Astrocyte (in vitro differentiated cells and primary cell): ENCODE measurements around the gene WNT7B. TPM values are rescaled to one million over a fixed set of nuclear protein-coding genes. Genes with fewer than 3 reads are reported as not detected.

Source experiments
- DNase-seq: peaks from one replicate; pipeline ENCODE4 v3.0.0-alpha.2; 2010; ENCODE audit warnings: low read depth
- FAIRE-seq: peaks from 2 replicates; lab custom pipeline; 2011; peaks lifted over from hg19 to GRCh38; lab: Jason Lieb, UNC
- H2AFZ ChIP-seq: 2 replicates; pipeline ENCODE4 v1.6.0; 2012; ENCODE audit warnings: low read depth, low read length, inconsistent platforms
- H3K27ac ChIP-seq: 2 replicates; pipeline ENCODE4 v1.5.1; 2011; ENCODE audit warnings: low read depth, low read length, inconsistent platforms
- H3K27me3 ChIP-seq: 2 replicates; pipeline ENCODE4 v1.6.0; 2011; ENCODE audit warnings: low read length, inconsistent platforms; ENCODE audit not compliant: insufficient read depth
- H3K36me3 ChIP-seq: 2 replicates; pipeline ENCODE4 v1.5.1; 2011; ENCODE audit warnings: low read length, inconsistent platforms; ENCODE audit not compliant: insufficient read depth
- H3K4me1 ChIP-seq: 2 replicates; pipeline ENCODE4 v1.5.1; 2011; ENCODE audit warnings: low read length, inconsistent platforms; ENCODE audit not compliant: insufficient read depth
- H3K4me2 ChIP-seq: 2 replicates; pipeline ENCODE4 v1.6.0; 2012; ENCODE audit warnings: low read length, inconsistent platforms
- H3K4me3 ChIP-seq: 2 replicates; pipeline ENCODE4 v1.5.1; 2011; ENCODE audit warnings: low read depth, mild to moderate bottlenecking, low read length, inconsistent platforms; ENCODE audit not compliant: insufficient read depth
- H3K79me2 ChIP-seq: 2 replicates; pipeline ENCODE4 v1.6.0; 2012; ENCODE audit warnings: mild to moderate bottlenecking, low read length, inconsistent platforms; ENCODE audit not compliant: insufficient read depth
- H3K9ac ChIP-seq: 2 replicates; pipeline ENCODE4 v1.6.0; 2012; ENCODE audit warnings: mild to moderate bottlenecking, low read length, inconsistent platforms
- H3K9me3 ChIP-seq: 2 replicates; pipeline ENCODE4 v1.5.1; 2012; ENCODE audit warnings: low read depth, mild to moderate bottlenecking, low read length, inconsistent platforms; ENCODE audit not compliant: insufficient read depth
- H4K20me1 ChIP-seq: 2 replicates; pipeline ENCODE4 v1.6.0; 2012; ENCODE audit warnings: low read length, inconsistent platforms; ENCODE audit not compliant: insufficient read depth
- H3K27ac Mint-ChIP-seq: one replicate; pipeline ENCODE4 v1.8.0; 2021; ENCODE audit warnings: mild to moderate bottlenecking, mixed read lengths; ENCODE audit not compliant: unreplicated experiment
- H3K27me3 Mint-ChIP-seq: one replicate; pipeline ENCODE4 v1.8.0; 2021; ENCODE audit warnings: low read depth, mixed read lengths; ENCODE audit not compliant: unreplicated experiment
- H3K36me3 Mint-ChIP-seq: one replicate; pipeline ENCODE4 v1.8.0; 2021; ENCODE audit warnings: low read depth, mixed read lengths; ENCODE audit not compliant: unreplicated experiment
- H3K4me1 Mint-ChIP-seq: one replicate; pipeline ENCODE4 v1.8.0; 2021; ENCODE audit warnings: low read depth, mixed read lengths; ENCODE audit not compliant: unreplicated experiment
- H3K4me3 Mint-ChIP-seq: one replicate; pipeline ENCODE4 v1.8.0; 2021; ENCODE audit warnings: mild to moderate bottlenecking, moderate library complexity, mixed read lengths; ENCODE audit not compliant: unreplicated experiment
- H3K9me3 Mint-ChIP-seq: one replicate; pipeline ENCODE4 v1.8.0; 2021; ENCODE audit warnings: mild to moderate bottlenecking, mixed read lengths; ENCODE audit not compliant: unreplicated experiment
- CTCF ChIP-seq: IDR thresholded peaks from 2 replicates; pipeline ENCODE4 v1.5.1; 2011; ENCODE audit warnings: low read depth, mild to moderate bottlenecking, inconsistent platforms, low read length, moderate library complexity; ENCODE audit not compliant: insufficient read depth
- EZH2 ChIP-seq: IDR thresholded peaks from 2 replicates; pipeline ENCODE4 v1.6.1; 2012; ENCODE audit warnings: mild to moderate bottlenecking, low read length, inconsistent platforms; ENCODE audit not compliant: insufficient read depth
- total RNA-seq: library from RNA; stranded (reverse); gene quantifications from 2 replicates; pipeline ENCODE4 v1.2.1, GENCODE V29; 2021

Gene WNT7B
- total RNA-seq, 1 donor from 2014 or later: 1.7 TPM

- no peaks in the 10 kb centered on the region for H3K27me3 Mint-ChIP-seq
- no peak for DNase-seq
- no peak overlapping the region for H3K4me3 ChIP-seq
- peaks cover 19% of the 10 kb centered on the region for H3K79me2 ChIP-seq
- H3K4me1 Mint-ChIP-seq: no peaks in the 10 kb centered on the region
- H2AFZ ChIP-seq: no peak overlapping the region
- no peak for TF ChIP-seq EZH2
- TF ChIP-seq CTCF: no peak
- no peak for FAIRE-seq
- no peaks in the 10 kb centered on the region for H3K36me3 ChIP-seq
- H3K36me3 Mint-ChIP-seq: no peaks in the 10 kb centered on the region
- H3K9ac ChIP-seq: peak overlapping the region; percentile 94
- no peak overlapping the region for H3K4me2 ChIP-seq
- no peaks in the 10 kb centered on the region for H4K20me1 ChIP-seq
- H3K4me1 ChIP-seq: peaks cover 68% of the 10 kb centered on the region
- H3K27ac ChIP-seq: peak overlapping the region; percentile 99
- no peaks in the 10 kb centered on the region for H3K27me3 ChIP-seq
- H3K9me3 Mint-ChIP-seq: peaks cover 7% of the 10 kb centered on the region
- no peak overlapping the region for H3K4me3 Mint-ChIP-seq
- peaks cover 6% of the 10 kb centered on the region for H3K9me3 ChIP-seq
- no peak overlapping the region for H3K27ac Mint-ChIP-seq
These were observed 32.1 kb upstream of the WNT7B start for GRCh38 chr22:46008836-46009596.

GRCh38 chr22:46008291-46008690 is 31.3 kb upstream of the WNT7B start:
- Histone ChIP-seq H3K9me3 (peaks cover 6% of the 10 kb centered on the region), H2AFZ (peak overlapping the region; percentile 54), H4K20me1 (no peaks in the 10 kb centered on the region), H3K9ac (peak overlapping the region; percentile 94), H3K36me3 (no peaks in the 10 kb centered on the region), H3K4me1 (peaks cover 70% of the 10 kb centered on the region), H3K27ac (peak overlapping the region; percentile 99), H3K79me2 (peaks cover 19% of the 10 kb centered on the region), H3K4me3 (no peak overlapping the region), H3K27me3 (no peaks in the 10 kb centered on the region), H3K4me2 (peak overlapping the region; percentile 80)
- DNase-seq: peak; percentile 54
- Mint-ChIP-seq H3K4me1 (no peaks in the 10 kb centered on the region), H3K27me3 (no peaks in the 10 kb centered on the region), H3K36me3 (no peaks in the 10 kb centered on the region), H3K4me3 (no peak overlapping the region), H3K27ac (no peak overlapping the region), H3K9me3 (peaks cover 7% of the 10 kb centered on the region)
- no peak for FAIRE-seq
- TF ChIP-seq EZH2 (no peak), CTCF (no peak)

- H3K27me3 Mint-ChIP-seq: no peaks in the 10 kb centered on the region
- DNase-seq (peak; percentile 97), FAIRE-seq (no peak)
- peak overlapping the region; percentile 16 for H3K4me3 ChIP-seq
- peaks cover 7% of the 10 kb centered on the region for H3K9me3 Mint-ChIP-seq
- peaks cover 70% of the 10 kb centered on the region for H3K4me1 ChIP-seq
- H3K27ac ChIP-seq: peak overlapping the region; percentile 99
- no peaks in the 10 kb centered on the region for H3K36me3 ChIP-seq
- H3K4me1 Mint-ChIP-seq: no peaks in the 10 kb centered on the region
- H3K9me3 ChIP-seq: peaks cover 6% of the 10 kb centered on the region
- TF ChIP-seq CTCF (no peak), EZH2 (no peak)
- H3K4me2 ChIP-seq: peak overlapping the region; percentile 80
- peak overlapping the region; percentile 54 for H2AFZ ChIP-seq
- H3K27ac Mint-ChIP-seq: no peak overlapping the region
- H4K20me1 ChIP-seq: no peaks in the 10 kb centered on the region
- H3K27me3 ChIP-seq: no peaks in the 10 kb centered on the region
- H3K9ac ChIP-seq: peak overlapping the region; percentile 94
- H3K79me2 ChIP-seq: peaks cover 18% of the 10 kb centered on the region
- no peaks in the 10 kb centered on the region for H3K36me3 Mint-ChIP-seq
- no peak overlapping the region for H3K4me3 Mint-ChIP-seq
These were observed 30.9 kb upstream of the WNT7B start for GRCh38 chr22:46007848-46008261.
